Central memory CD8-positive, alpha-beta T cell (primary cell): Measurements from ENCODE around the gene ZNF488.

Source experiments
- ATAC-seq: fragments of 150-1000 bp; cut with Tn5 transposase; replicated peaks from 2 replicates; pipeline ENCODE4 v1.10.0; 2022; ENCODE audit warnings: mild to moderate bottlenecking, moderate FRiP score, moderate number of reproducible peaks; ENCODE audit not compliant: poor library complexity, severe bottlenecking; ENCODE audit errors: extremely low read depth
- DNase-seq, 2 donors: peaks; one replicate each; pipeline ENCODE4 v3.0.0; 2021; ENCODE audit warnings: low spot score in 2 of 2
- H3K27ac Mint-ChIP-seq: one replicate; pipeline ENCODE4 v1.8.0; 2022; ENCODE audit warnings: low read depth, mild to moderate bottlenecking, moderate library complexity, mixed read lengths
- H3K27me3 Mint-ChIP-seq: one replicate; pipeline ENCODE4 v1.8.0; 2022; ENCODE audit warnings: mixed read lengths
- H3K36me3 Mint-ChIP-seq: one replicate; pipeline ENCODE4 v1.8.0; 2022; ENCODE audit warnings: mild to moderate bottlenecking, moderate library complexity, mixed read lengths; ENCODE audit not compliant: insufficient read depth
- H3K4me1 Mint-ChIP-seq: one replicate; pipeline ENCODE4 v1.8.0; 2022; ENCODE audit warnings: mixed read lengths
- H3K4me3 Mint-ChIP-seq: one replicate; pipeline ENCODE4 v1.8.0; 2022; ENCODE audit warnings: mild to moderate bottlenecking, moderate library complexity, mixed read lengths
- H3K9me3 Mint-ChIP-seq: one replicate; pipeline ENCODE4 v1.8.0; 2022; ENCODE audit warnings: mixed read lengths

The ZNF488 gene

GRCh38 chr10:47374611-47375536 is 9.2 kb downstream of the ZNF488 start:
- Mint-ChIP-seq H3K4me3 (no peak overlapping the region), H3K27ac (no peak overlapping the region), H3K36me3 (no peaks in the 10 kb centered on the region), H3K4me1 (no peaks in the 10 kb centered on the region), H3K9me3 (no peaks in the 10 kb centered on the region), H3K27me3 (peaks cover 62% of the 10 kb centered on the region)
- ATAC-seq (no peak), DNase-seq (no peak)

GRCh38 chr10:47372726-47373125 is 11.4 kb downstream of the ZNF488 start:
- H3K27ac Mint-ChIP-seq = no peak overlapping the region
- ATAC-seq (no peak), DNase-seq (no peak)
- H3K4me1 Mint-ChIP-seq = no peaks in the 10 kb centered on the region
- no peaks in the 10 kb centered on the region for H3K36me3 Mint-ChIP-seq
- peaks cover 48% of the 10 kb centered on the region for H3K27me3 Mint-ChIP-seq
- H3K9me3 Mint-ChIP-seq = no peaks in the 10 kb centered on the region
- no peak overlapping the region for H3K4me3 Mint-ChIP-seq

- H3K9me3 Mint-ChIP-seq = no peaks in the 10 kb centered on the region
- no peak overlapping the region for H3K4me3 Mint-ChIP-seq
- no peak overlapping the region for H3K27ac Mint-ChIP-seq
- no peaks in the 10 kb centered on the region for H3K4me1 Mint-ChIP-seq
- no peak for DNase-seq
- H3K36me3 Mint-ChIP-seq = no peaks in the 10 kb centered on the region
- H3K27me3 Mint-ChIP-seq = peaks cover 40% of the 10 kb centered on the region
- no peak for ATAC-seq
Observed at GRCh38 chr10:47371629-47372485, 12.2 kb downstream of the ZNF488 start.

- H3K27me3 Mint-ChIP-seq = peaks cover 30% of the 10 kb centered on the region
Observed at GRCh38 chr10:47370878-47371277, 13.2 kb downstream of the ZNF488 start.

GRCh38 chr10:47370015-47370767 is 13.9 kb downstream of the ZNF488 start:
- Mint-ChIP-seq H3K4me3 (no peak overlapping the region), H3K36me3 (no peaks in the 10 kb centered on the region), H3K27ac (no peak overlapping the region), H3K9me3 (no peaks in the 10 kb centered on the region), H3K27me3 (peaks cover 23% of the 10 kb centered on the region), H3K4me1 (no peaks in the 10 kb centered on the region)
- DNase-seq (no peak), ATAC-seq (no peak)

More at GRCh38 chr10:47370878-47371277, 13.2 kb downstream of the ZNF488 start:
- Mint-ChIP-seq H3K9me3 (no peaks in the 10 kb centered on the region), H3K4me3 (no peak overlapping the region), H3K4me1 (no peaks in the 10 kb centered on the region), H3K36me3 (no peaks in the 10 kb centered on the region), H3K27ac (no peak overlapping the region)
- DNase-seq (no peak), ATAC-seq (no peak)

GRCh38 chr10:47369251-47369894 is 14.7 kb downstream of the ZNF488 start:
- ATAC-seq (no peak), DNase-seq (no peak)
- peaks cover 18% of the 10 kb centered on the region for H3K27me3 Mint-ChIP-seq
- no peak overlapping the region for H3K4me3 Mint-ChIP-seq
- H3K27ac Mint-ChIP-seq = no peak overlapping the region
- no peaks in the 10 kb centered on the region for H3K9me3 Mint-ChIP-seq
- no peaks in the 10 kb centered on the region for H3K4me1 Mint-ChIP-seq
- H3K36me3 Mint-ChIP-seq = no peaks in the 10 kb centered on the region

- ATAC-seq (no peak), DNase-seq (no peak)
- no peak overlapping the region for H3K4me3 Mint-ChIP-seq
- no peaks in the 10 kb centered on the region for H3K36me3 Mint-ChIP-seq
- H3K4me1 Mint-ChIP-seq = no peaks in the 10 kb centered on the region
- H3K27ac Mint-ChIP-seq = no peak overlapping the region
- H3K9me3 Mint-ChIP-seq = no peaks in the 10 kb centered on the region
- peaks cover 13% of the 10 kb centered on the region for H3K27me3 Mint-ChIP-seq
Observed at GRCh38 chr10:47368431-47369180, 15.5 kb downstream of the ZNF488 start.

GRCh38 chr10:47367646-47368045 is 16.4 kb downstream of the ZNF488 start:
- H3K4me3 Mint-ChIP-seq = no peak overlapping the region
- H3K27me3 Mint-ChIP-seq = peaks cover 9% of the 10 kb centered on the region
- DNase-seq (no peak), ATAC-seq (no peak)
- H3K36me3 Mint-ChIP-seq = no peaks in the 10 kb centered on the region
- H3K4me1 Mint-ChIP-seq = no peaks in the 10 kb centered on the region
- no peaks in the 10 kb centered on the region for H3K9me3 Mint-ChIP-seq
- no peak overlapping the region for H3K27ac Mint-ChIP-seq

GRCh38 chr10:47366731-47367460 is 17.2 kb downstream of the ZNF488 start:
- Mint-ChIP-seq H3K9me3 (no peaks in the 10 kb centered on the region), H3K4me1 (no peaks in the 10 kb centered on the region), H3K36me3 (no peaks in the 10 kb centered on the region), H3K27me3 (peaks cover 9% of the 10 kb centered on the region), H3K27ac (no peak overlapping the region), H3K4me3 (no peak overlapping the region)
- DNase-seq (no peak), ATAC-seq (no peak)

GRCh38 chr10:47366181-47366631 is 17.9 kb downstream of the ZNF488 start:
- no peak for ATAC-seq
- no peaks in the 10 kb centered on the region for H3K36me3 Mint-ChIP-seq
- no peaks in the 10 kb centered on the region for H3K4me1 Mint-ChIP-seq
- no peak for DNase-seq
- H3K27ac Mint-ChIP-seq = no peak overlapping the region
- H3K27me3 Mint-ChIP-seq = peaks cover 9% of the 10 kb centered on the region
- H3K9me3 Mint-ChIP-seq = no peaks in the 10 kb centered on the region
- no peak overlapping the region for H3K4me3 Mint-ChIP-seq
